Stimulated activated CD8-positive, alpha-beta memory T cell treated with anti-CD3 and anti-CD28 coated beads, Interleukin-4, amount 100 ng/mL, for 4 hours (primary cell): ENCODE data around the gene DPH7.
"Not testable (repeated sequence)": the region's sequence is repeated elsewhere in the genome, so short reads cannot be mapped to it uniquely, and the experiment has no call there.

Source experiments
- DNase-seq, 2 donors: peaks; one replicate each; pipeline ENCODE4 v3.0.0-alpha.2; 2020; ENCODE audit warnings: low read depth in 2 of 2, low spot score in 1 of 2

The DPH7 gene

GRCh38 chr9:137606734-137607138 is 28.0 kb upstream of the DPH7 start:
- no peak for DNase-seq

DNA sequence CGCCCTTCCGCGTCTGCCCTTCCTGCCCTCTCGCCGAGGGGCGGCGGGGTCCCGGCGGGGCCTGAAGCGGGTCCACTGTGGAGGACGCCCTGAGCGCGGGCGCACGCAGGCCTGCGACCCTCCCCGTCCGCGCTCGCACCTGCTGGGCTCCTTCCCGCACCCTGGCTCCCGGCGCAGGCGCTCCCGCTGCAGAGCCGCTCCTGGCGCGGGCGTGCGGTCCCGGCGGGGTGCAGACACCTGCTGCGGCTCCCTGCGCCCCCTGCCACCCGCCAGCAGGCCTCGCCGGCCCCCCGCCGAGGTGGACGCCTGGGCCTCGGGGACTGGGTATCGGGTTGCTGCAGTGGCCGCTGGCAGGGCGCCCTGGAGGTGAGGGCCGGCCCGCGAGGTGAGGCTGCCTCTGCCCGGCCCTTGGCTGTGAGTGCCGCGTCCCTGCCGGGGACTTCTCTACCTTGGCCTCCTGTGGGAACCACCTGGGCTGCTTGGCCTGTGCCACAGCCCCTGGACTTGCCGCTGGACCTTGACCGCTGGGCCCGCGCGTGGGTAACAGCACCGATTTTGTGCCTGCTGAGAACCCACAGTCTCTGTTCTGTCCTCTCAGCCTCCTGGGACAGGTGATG is 27.4 kb upstream of the DPH7 start:
- DNase-seq = no peak

- DNase-seq = peak; percentile 78 to 92
Measured at GRCh38 chr9:137605121-137606004, 26.6 kb upstream of the DPH7 start, which contains the start of gene ARRDC1. TSS of gene ARRDC1 (plus strand) at chr9:137605686. CDS start at chr9:137605718, 32 bp downstream.

DNA sequence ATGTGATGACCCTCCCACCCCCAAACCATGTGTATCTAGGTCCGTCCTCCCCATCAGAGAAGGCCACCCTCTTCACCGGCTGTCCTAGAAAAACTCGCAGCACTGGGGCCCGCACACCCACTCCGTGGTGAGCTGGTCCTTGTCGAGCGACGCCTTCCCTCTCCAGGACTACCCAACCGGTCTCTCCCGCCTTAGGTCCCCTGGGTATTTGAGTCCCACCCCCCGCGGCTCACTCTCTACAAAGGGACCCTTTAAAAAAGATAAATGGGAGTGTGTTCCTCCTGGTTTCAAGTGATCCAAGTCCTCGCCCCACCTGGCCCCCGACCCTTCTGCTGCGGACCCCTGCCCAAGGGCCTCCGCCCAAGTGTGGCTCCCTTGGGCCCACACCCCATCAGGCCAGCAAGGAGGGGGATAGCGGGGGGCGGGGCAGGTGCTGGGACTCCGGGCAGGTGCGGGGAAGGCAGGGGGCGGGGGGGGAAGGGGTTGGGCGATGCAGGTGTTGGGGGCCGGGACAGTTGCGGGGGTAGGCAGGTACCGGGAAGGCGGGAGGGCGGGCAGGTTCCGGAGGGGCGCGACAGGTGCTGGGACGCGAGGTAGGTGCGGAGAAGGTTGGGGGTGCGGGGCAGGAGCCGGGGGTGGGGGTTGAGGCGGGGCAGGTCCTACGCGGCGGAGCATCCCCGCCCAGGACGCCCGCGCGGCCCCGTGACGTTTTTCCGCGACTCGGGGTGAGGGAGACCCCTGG is 25.8 kb upstream of the DPH7 start:
- no peak for DNase-seq

- no peak for DNase-seq
Measured at GRCh38 chr9:137603879-137604278, 25.2 kb upstream of the DPH7 start.

DNA sequence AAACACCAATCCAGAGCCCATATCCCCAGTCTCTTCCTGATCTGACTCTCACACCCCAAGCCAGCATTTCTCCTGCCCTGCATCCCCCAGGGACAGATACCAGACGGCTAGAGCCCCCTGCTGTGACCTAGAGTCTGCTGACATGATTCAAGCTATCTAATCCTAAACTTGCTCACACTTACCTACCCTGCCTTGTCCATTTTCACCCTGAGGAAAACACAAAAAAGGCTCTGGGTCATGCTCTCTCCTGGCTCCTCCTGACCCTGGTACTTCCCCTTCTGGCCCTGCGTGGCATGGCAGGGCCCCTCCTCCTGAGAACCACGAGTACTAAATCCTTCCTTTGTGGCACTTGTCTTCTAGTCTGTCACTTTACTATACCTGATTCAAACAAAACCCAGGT is 23.9 kb upstream of the DPH7 start:
- DNase-seq = no peak

- no peak for DNase-seq
Measured at GRCh38 chr9:137598943-137599342, 20.2 kb upstream of the DPH7 start.

- DNase-seq = not testable (repeated sequence)
Measured at GRCh38 chr9:137596577-137596976, 17.9 kb upstream of the DPH7 start.

- no peak for DNase-seq
Measured at GRCh38 chr9:137593176-137593575, 14.5 kb upstream of the DPH7 start.

DNA sequence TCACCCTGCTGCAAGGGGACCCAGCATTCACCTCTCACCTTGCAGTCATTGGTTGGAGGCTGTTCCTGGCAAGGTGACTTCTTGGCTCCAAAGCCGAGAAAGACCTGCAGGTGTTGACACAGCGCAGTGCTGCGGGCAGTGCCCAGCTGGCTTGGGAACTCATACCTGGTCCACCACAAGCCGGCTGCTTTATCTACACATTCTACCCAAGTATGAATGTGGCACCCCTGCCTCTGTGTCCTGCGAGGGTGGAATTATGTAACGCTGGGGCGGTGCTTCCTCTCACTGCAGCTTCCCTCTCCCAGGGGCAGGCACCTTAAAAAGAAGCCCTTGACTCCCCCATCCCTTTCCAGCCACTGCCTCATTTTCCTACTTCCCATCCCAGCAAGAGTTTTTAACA is 14.0 kb upstream of the DPH7 start:
- DNase-seq = no peak

- DNase-seq = peak; percentile 72 to 80
Measured at GRCh38 chr9:137590469-137591383, 12.0 kb upstream of the DPH7 start, which contains the start of gene ZMYND19. TSS of gene ZMYND19 (minus strand) at chr9:137590512. CDS start at chr9:137590263, 249 bp downstream.

- DNase-seq = no peak
Measured at GRCh38 chr9:137590123-137590468, 11.4 kb upstream of the DPH7 start.

GRCh38 chr9:137589441-137590122 is 10.9 kb upstream of the DPH7 start:
- DNase-seq = no peak

GRCh38 chr9:137588891-137589290 is 10.2 kb upstream of the DPH7 start:
- DNase-seq = no peak

- no peak for DNase-seq
Measured at GRCh38 chr9:137588311-137588710, 9.6 kb upstream of the DPH7 start.

DNA sequence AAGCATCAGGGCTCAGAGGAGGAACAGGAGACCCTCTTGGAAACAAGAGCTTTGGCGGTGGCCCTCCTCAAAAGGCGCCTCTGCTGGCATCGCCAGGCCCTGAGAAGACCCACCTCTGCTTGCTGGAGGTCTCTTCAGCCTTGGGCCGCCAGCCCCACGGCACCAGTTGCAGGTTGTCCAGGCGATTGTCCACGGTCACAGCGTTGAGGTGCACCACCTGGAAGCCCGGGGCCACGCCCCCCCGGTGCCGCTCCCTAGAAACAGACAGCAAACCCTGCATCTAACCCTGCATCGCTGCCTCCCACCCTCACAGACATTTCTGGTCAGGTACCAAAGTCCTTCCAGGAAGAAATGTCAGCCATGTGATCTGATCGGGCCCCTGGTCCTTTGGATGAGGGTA is 8.1 kb upstream of the DPH7 start:
- DNase-seq = no peak

- DNase-seq = no peak
Measured at GRCh38 chr9:137583957-137584356, 5.2 kb upstream of the DPH7 start.

DNA sequence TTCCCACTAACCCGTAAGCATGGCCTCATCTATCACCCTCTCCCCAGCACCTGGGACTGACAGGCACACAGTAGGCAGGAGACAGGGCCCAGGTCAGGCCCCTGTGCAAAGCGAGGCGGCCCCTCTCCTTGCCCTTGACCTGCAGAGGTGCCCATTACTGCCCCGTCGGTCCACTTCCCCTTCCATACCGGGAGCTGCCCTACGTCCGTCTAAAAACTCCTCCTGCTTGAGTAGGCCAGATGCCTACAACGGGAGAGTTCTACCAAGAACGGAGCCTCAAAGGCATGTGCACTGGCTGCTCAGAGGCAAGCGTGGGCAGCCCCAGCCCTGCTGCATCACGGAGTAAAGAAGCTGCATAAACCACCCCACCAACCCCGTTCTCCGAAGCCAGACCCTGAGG is 4.6 kb upstream of the DPH7 start:
- no peak for DNase-seq

DNA sequence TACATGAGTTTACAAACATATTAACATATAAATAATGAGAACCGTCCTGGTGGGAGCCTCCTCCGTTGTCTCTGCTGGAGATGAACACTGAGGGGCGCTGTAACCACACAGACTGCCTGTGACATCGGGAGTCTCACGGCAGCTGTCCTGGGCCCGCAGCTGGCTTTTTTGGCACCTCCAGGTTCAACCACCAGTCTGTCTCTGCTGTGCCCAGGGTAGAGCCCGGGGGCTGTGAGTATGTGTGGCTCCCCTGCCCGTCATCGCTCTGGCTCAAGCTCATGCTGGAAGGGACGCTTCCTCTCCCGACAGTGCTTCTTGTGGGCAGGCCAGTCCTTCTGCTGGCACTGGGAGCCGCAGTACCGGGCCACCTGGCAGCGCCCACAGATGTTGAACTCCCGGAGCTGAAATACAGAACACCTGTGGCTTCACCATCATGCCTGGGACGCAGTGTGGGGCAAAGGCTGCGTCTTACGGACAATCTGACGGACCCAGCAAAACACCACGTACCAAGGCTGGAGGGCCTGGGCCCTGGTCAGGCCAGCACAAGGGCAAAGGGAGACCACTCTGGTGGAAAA is 3.6 kb upstream of the DPH7 start:
- DNase-seq = no peak
